Skin of body (tissue), 2 donors: ENCODE results near the gene FOXP1. TPM values are rescaled to one million over a fixed set of nuclear protein-coding genes. Genes with fewer than 3 reads are reported as not detected.

Experiments
- DNase-seq: peaks from one replicate; lab custom pipeline; 2025; lab: John Stamatoyannopoulos, UW
- total RNA-seq: library from RNA; depleted of rRNA; stranded (reverse); fragments of >200 nt; gene quantifications from one replicate; pipeline ENCODE4 v1.2.3, GENCODE V29; 2014

The FOXP1 gene
- total RNA-seq, 1 donor from 2014 or later: 56.7 TPM

DNA sequence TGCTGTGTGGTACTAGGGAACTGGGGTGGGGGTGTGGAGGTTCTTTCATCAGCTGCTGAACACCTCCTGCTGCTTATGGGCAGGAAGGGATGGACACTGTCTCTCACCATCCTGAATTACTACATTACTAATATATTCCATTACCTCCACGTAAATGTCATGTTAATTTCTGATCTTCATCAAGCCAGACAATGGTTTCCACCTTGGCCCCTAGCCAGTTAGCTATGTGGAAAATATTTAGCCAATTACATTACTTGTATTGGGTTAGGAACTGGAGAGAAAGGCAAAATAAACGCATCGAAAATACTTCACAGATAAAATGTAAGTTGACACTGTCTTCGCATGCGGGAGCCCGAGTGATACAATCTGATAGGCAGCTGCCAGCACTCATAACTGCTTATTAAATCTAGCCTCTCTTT lies 95.1 kb downstream of the FOXP1 start:
- no peak for DNase-seq

DNA sequence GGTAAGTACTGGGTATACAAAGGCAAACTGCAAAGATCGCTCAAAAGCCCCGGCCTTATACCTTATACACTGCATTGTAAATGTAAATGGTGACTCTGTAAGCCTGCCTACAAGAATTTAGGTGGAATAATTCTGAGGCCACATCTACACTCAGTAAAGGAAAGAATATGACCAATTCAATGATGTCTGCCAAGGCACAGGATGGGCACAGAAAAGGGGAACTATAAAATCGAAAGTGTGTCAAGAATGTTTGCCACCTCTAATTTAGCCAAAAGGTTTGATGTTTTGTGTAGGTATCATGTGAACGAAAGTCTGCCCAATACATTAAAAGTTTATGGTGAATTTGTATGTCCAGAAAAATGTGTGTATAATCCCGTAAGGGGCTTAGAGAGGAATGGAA lies 96.1 kb downstream of the FOXP1 start:
- DNase-seq: no peak

DNA sequence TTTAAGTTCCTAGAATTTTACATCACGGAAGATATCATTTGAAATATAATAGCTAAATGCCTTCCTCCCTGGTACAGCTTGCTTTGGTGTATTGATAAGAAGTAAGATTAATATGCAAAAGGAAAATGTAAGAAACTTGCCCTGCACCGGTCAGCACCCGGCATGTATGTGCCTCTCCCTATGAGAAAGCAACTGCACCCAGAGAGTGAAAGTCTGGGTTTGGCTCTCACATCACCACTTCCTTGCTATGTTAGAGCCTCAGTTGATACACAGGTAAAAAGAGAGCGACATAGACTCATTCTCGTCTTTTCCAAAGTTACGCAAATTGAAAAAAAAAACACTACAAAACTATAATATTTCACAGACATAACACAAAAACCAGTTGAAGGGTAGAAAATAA lies 96.7 kb downstream of the FOXP1 start:
- DNase-seq: no peak

DNA sequence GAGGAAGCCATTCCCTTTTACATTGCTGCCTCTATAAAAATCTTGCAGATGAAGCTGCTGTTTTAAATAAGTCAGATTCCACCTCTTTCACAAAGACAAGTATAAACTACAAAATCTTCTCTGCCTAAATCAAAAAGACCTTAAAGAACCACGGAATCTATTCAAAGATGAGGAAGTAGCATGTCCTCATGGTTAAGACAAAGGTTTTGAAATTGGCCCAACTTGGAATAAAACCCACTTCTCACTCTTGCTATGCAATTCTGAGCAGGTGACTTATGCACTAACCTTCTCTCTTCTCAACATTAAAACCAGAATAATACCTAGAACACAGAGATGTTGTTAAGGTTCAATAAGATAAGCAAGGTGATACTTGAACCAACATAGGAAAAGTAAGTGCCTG lies 97.6 kb downstream of the FOXP1 start:
- no peak for DNase-seq

DNA sequence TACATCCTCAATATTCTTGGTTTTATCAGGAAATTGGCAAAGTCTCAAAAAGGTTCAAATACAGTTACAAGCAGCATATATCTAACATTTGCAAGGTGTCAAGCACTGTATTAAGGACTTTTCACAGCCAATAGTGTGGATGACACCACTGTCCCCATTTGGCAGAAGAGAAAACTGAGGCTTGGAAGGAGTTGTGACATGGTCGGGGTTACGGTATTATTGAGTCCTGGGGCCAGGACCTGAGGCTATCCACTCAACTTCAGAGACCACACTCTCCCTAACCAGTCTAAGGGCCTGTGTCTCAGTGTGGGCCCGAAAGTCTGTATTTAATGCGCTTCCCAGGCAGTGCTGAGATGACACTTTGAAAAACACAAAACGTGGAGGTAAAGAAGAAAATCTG lies 99.1 kb downstream of the FOXP1 start:
- DNase-seq: no peak

DNA sequence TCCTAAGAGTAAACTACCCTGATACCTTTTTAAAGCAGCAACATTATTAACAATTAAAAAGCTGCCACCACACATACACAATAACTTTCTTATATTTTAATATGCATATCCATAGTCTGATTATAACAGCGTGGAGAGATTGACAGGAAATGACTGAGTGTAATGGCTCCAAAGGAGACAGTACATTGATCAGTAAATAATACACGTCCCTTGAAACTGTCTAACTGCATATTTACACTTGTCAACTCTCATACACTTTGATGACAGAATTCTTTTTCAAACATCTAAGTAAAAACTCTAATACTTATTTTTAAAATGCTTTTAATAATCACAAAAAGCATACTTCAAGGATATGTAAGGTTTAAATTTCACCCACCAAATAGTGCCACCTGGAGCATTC lies 99.5 kb downstream of the FOXP1 start:
- DNase-seq: no peak

DNA sequence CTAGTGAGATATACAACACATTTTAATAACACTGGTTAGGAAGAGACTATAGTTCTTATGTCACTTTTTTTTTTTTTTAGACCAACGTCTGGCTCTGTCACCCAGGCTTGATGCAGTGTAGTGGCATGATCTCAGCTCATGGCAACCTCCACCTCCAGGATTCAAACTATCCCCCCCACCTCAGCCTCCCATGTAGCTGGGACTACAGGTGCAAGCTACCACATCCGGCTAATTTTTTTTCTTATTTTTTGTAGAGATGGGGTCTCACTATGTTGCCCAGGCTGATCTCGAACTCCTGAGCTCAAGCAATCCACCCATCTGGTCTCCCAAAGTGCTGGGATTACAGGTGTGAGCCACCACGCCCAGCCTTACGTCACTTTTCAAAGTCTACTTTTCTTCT lies 100.8 kb downstream of the FOXP1 start:
- DNase-seq: no peak

DNA sequence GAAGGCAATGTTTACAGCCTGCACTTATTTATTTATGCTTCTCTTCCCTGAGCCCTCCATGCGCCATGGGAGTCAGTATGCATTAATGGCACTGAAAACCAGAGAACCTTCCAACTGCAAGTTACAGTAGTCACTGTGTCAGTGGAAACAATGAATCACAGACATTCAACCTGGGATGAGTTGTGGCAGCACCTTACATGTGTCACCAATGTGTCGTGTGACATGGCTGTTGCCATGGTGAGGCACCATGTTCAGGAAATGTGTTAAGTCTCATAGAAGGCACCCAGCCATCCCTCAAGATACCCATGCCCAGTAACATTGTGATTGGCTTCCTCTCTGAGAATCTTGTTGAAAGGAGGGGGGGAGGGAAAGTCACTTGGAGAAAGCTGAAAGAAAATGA lies 105.0 kb downstream of the FOXP1 start:
- no peak for DNase-seq

DNA sequence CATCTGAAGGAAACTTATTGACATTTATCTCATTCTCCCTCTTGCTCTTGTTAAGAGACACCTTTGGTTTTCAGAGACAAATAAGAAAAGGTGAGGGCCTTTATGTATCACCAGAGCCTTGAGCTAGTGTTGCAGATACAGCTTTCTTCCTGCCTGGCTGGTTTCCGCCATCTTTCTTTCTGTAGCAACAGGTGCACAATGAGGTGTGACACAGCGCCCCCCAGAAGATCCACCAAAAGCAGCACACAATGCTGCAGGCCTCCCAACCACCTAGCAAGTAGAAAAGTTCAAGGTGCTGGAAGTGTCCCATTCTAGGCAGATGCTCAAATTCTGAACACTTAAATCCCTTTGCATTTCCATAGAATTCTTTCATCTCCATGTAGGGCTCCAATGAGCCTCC lies 106.6 kb downstream of the FOXP1 start:
- DNase-seq: no peak

DNA sequence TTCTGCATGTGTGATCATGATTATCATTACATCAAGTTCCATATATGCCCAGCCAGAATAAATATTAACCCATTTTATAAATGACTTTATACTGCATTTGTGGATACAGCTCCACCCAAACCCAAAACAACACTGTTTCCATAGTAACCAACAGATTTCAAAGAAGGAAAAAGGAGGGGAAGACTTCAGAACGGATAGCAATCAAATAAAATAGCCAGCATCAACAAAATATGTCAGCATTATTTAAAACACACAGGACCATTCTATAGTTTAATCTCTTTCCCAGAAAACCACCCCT lies 114.4 kb downstream of the FOXP1 start:
- DNase-seq: no peak

DNA sequence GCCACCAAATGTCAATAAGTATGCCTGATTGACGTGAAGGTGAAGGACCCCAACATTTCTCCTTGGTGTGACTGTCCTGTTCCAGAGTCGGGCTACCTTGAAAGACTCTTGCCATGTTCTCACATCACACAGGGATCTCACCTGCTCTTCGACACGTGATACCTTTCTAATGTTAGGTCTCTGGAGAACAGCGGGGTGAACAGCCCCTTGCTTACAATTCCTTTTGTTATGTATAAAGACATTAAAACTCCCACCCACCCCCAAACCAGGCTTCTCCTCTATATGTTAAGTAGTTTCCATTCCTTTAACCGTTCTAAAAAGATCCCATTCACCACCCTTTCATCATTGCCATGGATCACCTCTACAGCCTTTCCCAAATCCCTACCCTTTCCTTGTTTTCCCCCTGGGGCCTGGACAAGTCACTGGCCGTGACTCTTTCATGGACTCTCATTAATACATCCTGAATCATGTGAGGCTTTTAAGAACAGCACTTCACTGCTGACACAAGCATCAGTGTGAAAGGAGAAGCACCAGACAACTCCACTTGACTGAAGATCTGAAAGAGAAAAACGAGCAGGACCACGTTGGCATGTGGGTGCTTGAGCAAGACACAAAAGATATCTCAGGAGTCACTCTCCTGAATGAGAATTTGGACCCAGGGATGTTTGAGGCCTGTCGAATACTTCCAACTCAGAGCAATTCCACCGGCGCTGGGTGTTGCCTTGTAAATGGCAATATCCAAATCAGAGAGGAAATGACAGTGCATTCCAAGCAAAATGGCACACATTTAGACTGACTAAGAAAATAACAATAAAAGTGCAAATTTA lies 115.0 kb downstream of the FOXP1 start:
- DNase-seq: no peak

DNA sequence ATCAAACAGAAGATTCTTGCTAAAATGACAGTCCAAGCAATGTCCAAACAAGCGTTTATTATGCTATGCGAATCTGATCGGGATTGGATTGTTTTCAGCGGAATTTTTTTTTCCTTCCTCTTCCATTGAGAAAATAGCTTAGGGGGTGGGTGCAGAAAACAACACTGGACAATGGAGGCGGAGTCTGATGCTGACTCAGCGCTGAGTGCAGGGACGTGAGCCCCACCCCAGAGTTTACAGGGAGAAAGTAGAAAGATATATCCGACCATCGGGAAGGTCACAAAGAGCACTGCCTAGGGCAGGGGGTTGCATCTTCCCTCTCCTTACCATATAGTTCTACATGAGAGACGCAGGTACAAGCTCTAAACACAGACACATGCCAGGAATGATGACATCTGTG lies 117.0 kb downstream of the FOXP1 start:
- DNase-seq: no peak

DNA sequence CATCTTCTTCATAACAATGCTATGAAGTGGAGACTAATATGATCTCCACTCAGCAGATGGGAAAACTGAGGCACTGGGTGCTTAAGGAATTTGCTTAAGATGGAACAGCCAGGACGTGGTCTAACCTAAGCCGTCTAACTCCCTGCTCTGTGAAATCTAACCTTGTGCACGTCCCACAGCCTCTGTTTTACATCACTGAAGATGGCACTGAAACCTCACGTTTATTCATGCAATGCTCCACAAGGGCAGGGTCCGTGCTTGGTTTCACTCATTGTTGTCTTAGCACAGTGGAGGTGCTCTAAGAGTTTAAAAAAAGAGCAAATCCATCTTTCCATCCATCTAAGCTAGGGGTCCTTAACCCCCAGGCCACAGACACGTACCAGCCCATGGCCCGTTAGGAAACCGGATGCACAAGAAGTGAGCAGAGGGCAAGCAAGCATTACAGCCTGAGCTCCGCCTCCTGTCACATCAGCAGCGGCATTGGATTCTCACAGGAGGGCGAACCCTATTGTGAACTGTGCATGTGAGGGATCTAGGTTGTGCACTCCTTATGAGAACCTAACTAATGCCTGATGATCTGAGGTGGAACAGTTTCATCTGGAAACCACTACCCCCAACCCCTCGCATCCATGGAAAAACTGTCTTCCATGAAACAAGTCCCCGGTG lies 118.0 kb downstream of the FOXP1 start:
- no peak for DNase-seq

DNA sequence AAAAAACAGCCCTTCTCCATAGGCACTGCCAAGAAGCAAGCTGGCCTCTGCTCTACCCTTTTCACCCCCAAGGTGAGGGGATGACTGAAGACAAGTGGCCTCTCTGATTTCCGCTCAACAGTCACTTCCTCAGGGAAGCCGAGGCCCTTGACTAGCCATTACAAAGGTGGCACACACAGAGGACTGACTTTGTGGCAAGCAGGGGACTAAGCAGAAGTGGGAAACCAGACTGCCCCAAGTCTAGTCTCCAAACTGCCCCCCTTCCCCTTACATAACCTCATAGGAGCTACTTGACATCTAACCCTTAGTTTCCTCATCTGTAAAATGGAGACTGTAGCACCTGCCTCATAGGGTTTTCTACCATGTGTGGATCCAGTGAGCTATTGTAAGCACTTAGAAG lies 118.9 kb downstream of the FOXP1 start:
- DNase-seq: no peak

DNA sequence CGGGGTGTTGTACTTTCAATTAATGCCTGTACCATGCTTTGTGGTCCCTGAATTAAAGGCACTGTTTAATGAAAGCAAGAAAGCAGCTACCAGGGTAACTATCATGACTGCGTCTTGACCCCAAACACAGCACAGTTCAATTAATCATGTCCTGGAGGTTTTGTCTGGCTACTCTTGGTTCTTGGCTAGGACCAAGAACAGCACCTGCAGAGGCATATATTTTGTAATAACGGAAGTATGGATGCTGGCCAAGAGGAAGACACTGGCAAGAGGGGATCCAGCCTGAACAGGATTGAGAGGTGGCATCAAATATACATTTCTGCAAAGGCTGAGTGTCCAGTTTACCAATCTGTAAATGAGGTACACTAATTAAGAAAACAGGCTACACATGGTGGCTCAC lies 119.9 kb downstream of the FOXP1 start:
- no peak for DNase-seq

DNA sequence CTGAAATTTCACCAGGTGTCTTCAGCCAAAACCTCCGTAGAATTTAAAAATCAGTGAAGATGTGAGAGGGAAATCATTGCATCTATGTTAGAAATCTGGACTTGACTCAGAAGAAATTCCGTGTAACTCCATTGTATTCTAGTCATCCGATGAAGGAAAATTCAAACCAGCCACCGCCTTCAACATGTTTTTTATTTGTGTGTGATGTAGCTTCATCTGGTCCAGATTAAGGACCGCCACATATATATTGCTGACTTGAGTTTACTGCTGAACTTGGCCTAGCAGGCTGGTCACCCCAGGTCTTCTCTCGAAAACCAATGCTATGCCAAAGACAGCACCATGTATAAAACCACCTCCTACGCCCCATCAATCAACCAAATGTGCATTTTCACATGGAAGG lies 120.9 kb downstream of the FOXP1 start:
- peak; percentile 74 for DNase-seq

DNA sequence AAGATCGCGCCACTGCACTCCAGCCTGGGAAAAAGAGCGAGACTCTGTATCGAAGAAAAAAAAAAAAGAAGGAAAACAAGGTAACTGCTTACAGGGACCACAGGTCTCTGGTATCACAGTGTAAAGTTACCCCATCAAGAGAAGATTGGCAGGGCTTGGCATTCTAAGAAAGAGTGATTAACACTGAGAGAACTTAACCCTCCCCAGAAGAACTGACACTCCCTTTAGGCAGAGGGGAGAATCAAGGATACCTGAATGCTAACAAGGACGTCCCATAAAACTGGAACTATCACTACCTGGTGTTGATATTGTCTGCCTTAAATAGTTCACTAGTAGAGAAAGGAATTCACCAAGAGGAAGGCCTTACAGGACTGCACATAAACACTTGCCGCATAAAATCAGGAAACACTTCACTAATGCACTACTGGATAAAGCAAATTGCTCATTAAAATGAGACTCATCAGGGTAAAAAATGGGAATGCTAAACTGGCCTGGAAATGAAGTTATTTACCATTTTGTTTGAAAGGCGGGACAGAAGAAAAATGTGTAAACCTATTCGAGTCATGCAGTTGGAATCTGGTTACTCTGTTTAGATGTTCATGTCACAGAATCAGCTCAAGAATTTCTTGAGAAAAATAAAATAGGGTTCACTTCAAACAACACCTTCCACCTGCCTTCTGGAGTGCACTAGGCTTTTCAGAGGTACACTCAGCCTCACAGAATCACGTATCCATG lies 121.6 kb downstream of the FOXP1 start:
- no peak for DNase-seq

DNA sequence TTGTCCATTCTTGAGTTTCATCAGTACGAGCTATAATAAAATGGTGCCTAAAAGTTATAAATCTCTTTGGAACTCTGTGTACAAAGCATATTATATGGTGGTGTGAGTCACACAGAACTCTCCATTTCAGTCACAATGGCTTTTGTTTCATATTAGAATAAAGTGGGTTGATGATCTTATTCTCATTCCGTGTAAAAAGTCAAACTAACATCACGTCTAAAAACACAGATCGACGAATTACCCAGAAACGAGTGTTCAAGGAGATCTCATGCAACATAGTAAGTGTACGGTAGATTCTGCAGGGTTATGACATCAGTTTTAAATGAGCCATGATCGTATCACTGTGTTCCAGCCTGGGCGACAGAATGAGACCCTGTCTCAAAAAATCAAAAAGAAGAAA lies 122.4 kb downstream of the FOXP1 start:
- no peak for DNase-seq

DNA sequence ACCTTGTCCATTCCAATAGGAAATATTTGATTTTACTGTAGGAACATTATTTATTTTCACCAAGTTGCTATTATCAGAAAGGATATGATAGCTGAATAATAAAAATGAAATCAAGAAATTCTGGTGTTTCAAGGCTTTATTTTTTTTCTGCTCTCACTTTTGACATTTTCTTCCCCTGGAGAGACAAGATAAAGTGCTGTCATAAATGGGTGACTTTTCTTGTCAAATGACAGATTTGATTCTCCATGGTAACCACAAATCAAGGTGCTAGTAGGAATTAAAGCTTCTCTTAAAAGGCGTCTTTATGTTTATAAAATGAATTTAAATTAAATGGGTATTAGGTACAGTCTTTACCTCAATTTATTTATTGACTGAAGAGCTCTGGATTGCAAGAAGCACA lies 124.6 kb downstream of the FOXP1 start:
- no peak for DNase-seq

DNA sequence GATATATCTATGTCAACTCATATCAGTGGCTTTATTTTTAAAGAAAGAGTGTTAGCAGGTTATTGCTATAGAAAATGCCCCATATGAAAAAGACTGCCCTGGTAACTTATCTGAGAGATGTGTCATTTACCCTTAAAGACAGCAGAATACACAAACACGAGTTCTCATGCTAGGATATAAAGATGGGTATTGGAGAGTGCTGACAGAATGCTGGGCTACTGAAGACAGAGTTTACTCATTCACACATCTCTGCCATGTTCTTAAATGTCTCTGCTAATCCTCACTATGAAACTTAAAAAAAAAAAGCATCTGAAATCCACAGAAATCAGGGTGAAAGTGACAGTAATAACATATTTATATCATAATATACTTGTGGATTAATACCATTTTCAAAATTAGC lies 126.7 kb downstream of the FOXP1 start:
- DNase-seq: no peak

DNA sequence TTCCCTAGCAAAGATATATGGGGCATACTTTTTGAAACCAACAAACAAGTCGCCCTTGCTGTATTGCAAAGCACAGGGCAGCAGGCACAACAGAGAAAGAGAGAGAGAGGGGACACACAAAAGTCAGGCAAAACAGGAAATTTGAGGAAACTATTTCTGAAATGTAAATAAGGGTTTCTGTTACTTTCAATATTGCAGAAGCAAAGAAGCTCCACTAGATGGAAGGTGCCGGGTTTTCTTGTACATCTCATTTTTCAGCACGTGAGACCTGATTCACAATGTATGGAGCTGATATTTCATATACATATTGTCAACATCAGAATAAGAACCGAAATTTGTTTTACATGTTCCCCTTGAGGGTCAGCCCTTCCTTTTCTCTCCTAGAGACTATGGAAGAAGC lies 127.4 kb downstream of the FOXP1 start:
- DNase-seq: no peak

DNA sequence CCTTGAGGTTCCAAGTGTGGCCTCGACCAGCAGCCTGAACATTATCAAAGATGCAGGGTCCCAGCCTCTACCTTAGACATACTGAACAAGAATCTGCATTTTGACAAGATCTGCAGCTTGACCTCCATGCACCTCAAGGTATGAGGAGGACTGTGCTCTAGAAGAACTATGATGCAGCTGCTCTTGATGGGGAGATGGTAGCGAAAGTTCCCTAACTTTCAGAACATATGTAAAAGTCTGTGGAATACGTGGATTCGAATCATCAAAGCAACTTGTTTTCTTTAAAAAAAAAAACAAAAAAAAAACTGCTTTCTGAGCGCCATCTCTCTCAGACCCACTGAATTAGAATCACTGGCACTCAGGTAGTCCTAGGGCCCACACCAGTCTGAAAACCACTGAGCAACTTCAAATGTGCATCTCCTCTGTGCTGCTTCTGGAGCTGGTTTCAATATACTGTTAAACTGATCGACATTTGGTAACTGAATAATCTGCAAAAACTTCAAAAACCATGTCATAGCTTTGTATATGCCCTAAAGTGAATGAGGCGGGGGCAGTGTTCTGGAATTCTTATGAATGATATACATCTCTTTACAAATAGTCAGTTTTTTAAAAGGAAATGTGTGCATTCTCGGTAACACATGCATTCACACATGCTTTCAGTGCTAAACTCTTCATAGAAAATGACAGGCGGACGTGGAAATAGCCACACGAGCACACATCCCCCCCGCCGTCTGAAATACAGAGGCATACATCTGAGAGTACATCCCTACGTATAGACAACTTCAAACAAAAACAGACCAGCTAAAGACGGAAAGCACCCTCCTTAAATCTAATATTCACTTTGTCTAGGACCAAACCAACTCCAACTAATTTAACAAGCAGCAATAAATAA lies 128.8 kb downstream of the FOXP1 start:
- no peak for DNase-seq
